Measurements from ENCODE around the gene MVB12B.

DNA sequence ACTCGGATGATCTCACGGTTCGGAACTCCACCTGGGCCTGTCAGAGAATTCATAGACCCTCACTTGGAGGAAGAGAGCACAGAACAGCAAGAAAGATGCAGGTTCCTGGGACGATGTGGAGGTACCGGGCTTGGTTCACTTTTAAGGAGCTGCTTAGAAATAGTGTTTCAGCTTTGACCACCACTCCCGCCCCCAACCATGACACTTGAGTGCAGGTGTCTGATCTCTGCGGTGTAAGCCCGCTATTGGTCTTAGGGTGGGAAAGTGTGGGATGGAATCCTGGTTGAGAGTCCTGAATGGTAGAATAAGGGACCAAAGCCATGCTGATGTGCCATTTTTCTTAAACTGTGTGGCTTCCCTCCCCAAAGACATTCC is 189.9 kb downstream of the MVB12B start:
- TF ChIP-seq, protein P1, sequence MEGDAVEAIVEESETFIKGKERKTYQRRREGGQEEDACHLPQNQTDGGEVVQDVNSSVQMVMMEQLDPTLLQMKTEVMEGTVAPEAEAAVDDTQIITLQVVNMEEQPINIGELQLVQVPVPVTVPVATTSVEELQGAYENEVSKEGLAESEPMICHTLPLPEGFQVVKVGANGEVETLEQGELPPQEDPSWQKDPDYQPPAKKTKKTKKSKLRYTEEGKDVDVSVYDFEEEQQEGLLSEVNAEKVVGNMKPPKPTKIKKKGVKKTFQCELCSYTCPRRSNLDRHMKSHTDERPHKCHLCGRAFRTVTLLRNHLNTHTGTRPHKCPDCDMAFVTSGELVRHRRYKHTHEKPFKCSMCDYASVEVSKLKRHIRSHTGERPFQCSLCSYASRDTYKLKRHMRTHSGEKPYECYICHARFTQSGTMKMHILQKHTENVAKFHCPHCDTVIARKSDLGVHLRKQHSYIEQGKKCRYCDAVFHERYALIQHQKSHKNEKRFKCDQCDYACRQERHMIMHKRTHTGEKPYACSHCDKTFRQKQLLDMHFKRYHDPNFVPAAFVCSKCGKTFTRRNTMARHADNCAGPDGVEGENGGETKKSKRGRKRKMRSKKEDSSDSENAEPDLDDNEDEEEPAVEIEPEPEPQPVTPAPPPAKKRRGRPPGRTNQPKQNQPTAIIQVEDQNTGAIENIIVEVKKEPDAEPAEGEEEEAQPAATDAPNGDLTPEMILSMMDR (IDR thresholded peaks at IDR 0.05): no peak
- no peak for TF ChIP-seq POLR2A (IDR thresholded peaks at IDR 0.05)

Data from testis (tissue), 2 donors.